Lung (tissue), 16 donors: Measurements from ENCODE around the gene HCFC2. TPM values are rescaled to one million over a fixed set of nuclear protein-coding genes. Genes with fewer than 3 reads are reported as not detected.
"Not testable (repeated sequence)": the region's sequence is repeated elsewhere in the genome, so short reads cannot be mapped to it uniquely, and the experiment has no call there.

Source experiments
- ATAC-seq: fragments of 200-7000 bp; cut with Tn5 transposase; one replicate; pipeline ENCODE4 v1.9.1; 2020; ENCODE audit warnings: moderate number of reproducible peaks; ENCODE audit not compliant: insufficient read depth, low FRiP score
- DNase-seq, 3 donors: peaks; one replicate each; pipeline ENCODE4 v3.0.0-alpha.2; 2013 to 2017
- H3K27ac ChIP-seq, 2 donors: one replicate each; pipeline ENCODE4 v1.5.1; 2013; ENCODE audit warnings: mild to moderate bottlenecking in 2 of 2, moderate library complexity in 2 of 2, control low read depth in 1 of 2, inconsistent platforms in 1 of 2, low read depth in 1 of 2, low read length in 1 of 2
- H3K27me3 ChIP-seq, 3 donors: one replicate each; pipeline ENCODE4 v1.5.1; 2013; ENCODE audit warnings: low read length in 2 of 3; ENCODE audit not compliant: control insufficient read depth in 3 of 3, insufficient read depth in 3 of 3
- H3K36me3 ChIP-seq, 4 donors: one replicate each; pipeline ENCODE4 v1.5.1; 2013; ENCODE audit warnings: low read length in 4 of 4, mild to moderate bottlenecking in 1 of 4, moderate library complexity in 1 of 4; ENCODE audit not compliant: control insufficient read depth in 4 of 4, insufficient read depth in 4 of 4
- H3K4me1 ChIP-seq, 5 donors: one replicate each; pipeline ENCODE4 v1.5.1; 2013; ENCODE audit warnings: low read length in 5 of 5, mild to moderate bottlenecking in 2 of 5, moderate library complexity in 1 of 5; ENCODE audit not compliant: control insufficient read depth in 5 of 5, insufficient read depth in 5 of 5
- H3K4me3 ChIP-seq: one replicate; pipeline ENCODE4 v1.5.1; 2013; ENCODE audit warnings: mild to moderate bottlenecking, control low read depth, moderate library complexity
- H3K9ac ChIP-seq, 2 donors: one replicate each; pipeline ENCODE4 v1.5.1; 2013; ENCODE audit warnings: low read length in 2 of 2, control low read depth in 1 of 2; ENCODE audit not compliant: insufficient read depth in 1 of 2
- H3K9me3 ChIP-seq, 4 donors: one replicate each; pipeline ENCODE4 v1.5.1; 2013; ENCODE audit warnings: low read length in 3 of 4, mild to moderate bottlenecking in 1 of 4, moderate library complexity in 1 of 4; ENCODE audit not compliant: control insufficient read depth in 4 of 4, insufficient read depth in 3 of 4
- WGBS, 2 donors: extraction: QIAGEN DNeasy Blood & Tissue Kit; methylation state at CpG; one replicate each; pipeline ENCODE4 v1.1.7; 2013; 5-methylcytosine and 5-hydroxymethylcytosine counted together
- long read RNA-seq, 5 donors: transcript quantifications; one replicate each; lab custom pipeline, GENCODE V29; 2026
- polyA plus RNA-seq, 2 donors: library from polyadenylated mRNA; stranded (reverse); fragments of 200-250 nt; gene quantifications; one replicate each; pipeline ENCODE4 v1.2.1, GENCODE V29; 2013
- total RNA-seq, 2 donors: library from RNA; depleted of rRNA in 1 of 2; stranded (reverse); fragments of >200 nt in 1 of 2; gene quantifications; one replicate each; pipeline ENCODE4 v1.2.1, GENCODE V29; 2014 to 2021
- TF ChIP-seq, protein P1 (sequence below): IDR thresholded peaks from 2 replicates; pipeline ENCODE4 v1.5.1; 2012; ENCODE audit warnings: mild to moderate bottlenecking; ENCODE audit errors: control extremely low read depth, extremely low read depth
- donor health status: control.
- donor health status: control.
- donor health status: Bipolar disorder and iron deficiency.
- donor health status: healthy.
- donor health status: DM: yes; HTN: yes; CAD: no.

Gene HCFC2
- 10 to 100 TPM; 14.4 to 30.5 TPM for total RNA-seq
- 1 to 10 TPM; 5.8 to 7.1 TPM for polyA plus RNA-seq
- long read RNA-seq, donor 1, full-length matches to known transcripts: 4 of 4 reads
- long read RNA-seq, donor 1, partial matches to known transcripts: 0 of 4 reads
- long read RNA-seq, donor 1, other reads (novel, unspliced or antisense): 0 of 4 reads
- long read RNA-seq, donor 2: 0 reads
- long read RNA-seq, donor 3, full-length matches to known transcripts: 1 of 1 reads
- long read RNA-seq, donor 3, partial matches to known transcripts: 0 of 1 reads
- long read RNA-seq, donor 3, other reads (novel, unspliced or antisense): 0 of 1 reads
- long read RNA-seq, donor 4, partial matches to known transcripts: 8 of 8 reads
- long read RNA-seq, donor 4, other reads (novel, unspliced or antisense): 0 of 8 reads
- long read RNA-seq, donor 5: 0 reads

- ATAC-seq (peak; percentile 100), DNase-seq (peak; percentile 93 to 95 (median 93))
- Histone ChIP-seq H3K4me1 (peaks cover 0 to 13% (median 5%) of the 10 kb centered on the region in 5 donors), H3K9ac (peak within 1 kb of the TSS; percentile 53 to 77), H3K36me3 (peaks cover 5 to 12% (median 8%) of the 10 kb centered on the region in 4 donors), H3K27ac (peak within 1 kb of the TSS; percentile 67 to 89), H3K27me3 (no peaks in the 10 kb centered on the region), H3K4me3 (peak within 1 kb of the TSS; percentile 83), H3K9me3 (no peaks in the 10 kb centered on the region)
- TF ChIP-seq, protein P1, sequence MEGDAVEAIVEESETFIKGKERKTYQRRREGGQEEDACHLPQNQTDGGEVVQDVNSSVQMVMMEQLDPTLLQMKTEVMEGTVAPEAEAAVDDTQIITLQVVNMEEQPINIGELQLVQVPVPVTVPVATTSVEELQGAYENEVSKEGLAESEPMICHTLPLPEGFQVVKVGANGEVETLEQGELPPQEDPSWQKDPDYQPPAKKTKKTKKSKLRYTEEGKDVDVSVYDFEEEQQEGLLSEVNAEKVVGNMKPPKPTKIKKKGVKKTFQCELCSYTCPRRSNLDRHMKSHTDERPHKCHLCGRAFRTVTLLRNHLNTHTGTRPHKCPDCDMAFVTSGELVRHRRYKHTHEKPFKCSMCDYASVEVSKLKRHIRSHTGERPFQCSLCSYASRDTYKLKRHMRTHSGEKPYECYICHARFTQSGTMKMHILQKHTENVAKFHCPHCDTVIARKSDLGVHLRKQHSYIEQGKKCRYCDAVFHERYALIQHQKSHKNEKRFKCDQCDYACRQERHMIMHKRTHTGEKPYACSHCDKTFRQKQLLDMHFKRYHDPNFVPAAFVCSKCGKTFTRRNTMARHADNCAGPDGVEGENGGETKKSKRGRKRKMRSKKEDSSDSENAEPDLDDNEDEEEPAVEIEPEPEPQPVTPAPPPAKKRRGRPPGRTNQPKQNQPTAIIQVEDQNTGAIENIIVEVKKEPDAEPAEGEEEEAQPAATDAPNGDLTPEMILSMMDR: no peak
- WGBS, 2 donors: 0 to 1% methylated on average over 58 to 74 of the region's 74 CpGs
These were observed at the start of gene HCFC2 for GRCh38 chr12:104064031-104064841. Gene HCFC2, plus strand, starts transcription at chr12:104064531. Its CDS starts 30 bp downstream, at chr12:104064561.

- H3K4me1 ChIP-seq, H3K27me3 ChIP-seq, H3K27ac ChIP-seq, H3K36me3 ChIP-seq, ATAC-seq, H3K9me3 ChIP-seq, H3K4me3 ChIP-seq, H3K9ac ChIP-seq, DNase-seq: not testable (repeated sequence)
- 80 to 91% methylated on average over 1 of the region's 1 CpG for WGBS, 2 donors
These were observed 42.5 kb upstream of the HCFC2 start for GRCh38 chr12:104021862-104022261.

DNA sequence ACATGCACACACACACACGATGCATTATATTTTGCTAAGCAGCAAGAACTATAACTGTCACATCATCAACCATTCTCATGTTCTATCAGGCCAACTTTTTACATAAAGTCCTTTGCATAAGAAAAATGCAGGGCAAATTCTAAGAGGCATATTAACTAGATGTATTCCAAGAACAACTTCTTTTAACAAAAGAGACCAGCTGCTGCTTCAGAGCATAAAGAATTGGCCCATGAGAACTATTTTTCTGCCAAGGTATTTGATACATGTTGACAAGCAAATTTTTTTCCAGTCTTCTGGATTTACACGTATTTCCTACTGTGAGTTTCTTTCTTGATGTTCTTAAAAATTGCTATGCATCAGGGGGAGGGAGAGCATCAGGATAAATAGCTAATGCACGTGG is 41.5 kb upstream of the HCFC2 start:
- H3K36me3 ChIP-seq: no peaks in the 10 kb centered on the region

More for the DNA sequence above, 41.5 kb upstream of the HCFC2 start:
- TF ChIP-seq, protein P1: no peak
- Histone ChIP-seq H3K4me1 (peaks cover 2 to 9% (median 5%) of the 10 kb centered on the region in 5 donors), H3K27ac (no peak overlapping the region), H3K27me3 (no peaks in the 10 kb centered on the region), H3K9ac (no peak overlapping the region), H3K4me3 (no peak overlapping the region), H3K9me3 (no peaks in the 10 kb centered on the region)
- DNase-seq (peak in 2 of 3 donors; percentile 78 to 86), ATAC-seq (no peak)
- WGBS, 2 donors: 62 to 73% methylated on average over 3 of the region's 3 CpGs
